Measurements from ENCODE around the gene LEFTY1. TPM values are rescaled to one million over a fixed set of nuclear protein-coding genes. Genes with fewer than 3 reads are reported as not detected.

LEFTY1 gene
- total RNA-seq, 1 experiment from 2014 or later: not detected

DNA sequence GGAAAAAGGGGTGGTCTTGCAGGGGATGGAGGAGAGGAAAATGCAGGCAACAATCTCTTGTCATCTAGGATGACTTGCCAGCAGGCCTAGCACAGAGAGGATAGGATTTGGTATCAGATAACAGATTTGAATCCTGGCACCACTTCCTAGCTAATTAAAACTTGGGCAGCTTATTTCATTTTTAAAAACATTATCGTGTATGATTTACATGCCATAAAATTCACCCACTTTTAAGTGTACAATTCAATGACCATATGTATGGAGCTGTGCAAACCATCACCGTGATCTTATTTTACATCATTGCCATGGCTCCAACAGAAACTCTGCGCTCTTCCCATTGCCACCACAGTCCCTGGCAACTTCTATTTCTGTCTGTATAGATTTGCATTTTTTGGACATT lies 28.2 kb upstream of the LEFTY1 start:
- Histone ChIP-seq H3K36me3 (ENCODE audit: low read depth, low read length) (peaks cover 15% of the 10 kb centered on the region; the same call in 1 of the 2 replicates), H2AFZ (ENCODE audit: low read length) (no peak overlapping the region), H3K27ac (ENCODE audit: low read length) (peak overlapping the region; percentile 25; the same call in 1 of the 2 replicates), H3K27me3 (ENCODE audit: low read length) (no peaks in the 10 kb centered on the region), H3K4me3 (ENCODE audit: low read length) (no peak overlapping the region), H3K9me3 (ENCODE audit: low read length) (no peaks in the 10 kb centered on the region), H3K4me1 (ENCODE audit: insufficient read depth, low read length) (peaks cover 28% of the 10 kb centered on the region), H3K9ac (ENCODE audit: low read length) (no peak overlapping the region), H3K79me2 (ENCODE audit: low read length) (peaks cover 12% of the 10 kb centered on the region; the same call in 1 of the 2 replicates), H4K20me1 (ENCODE audit: low read length) (peaks cover 3% of the 10 kb centered on the region; the same call in 1 of the 2 replicates), H3K4me2 (ENCODE audit: low read length) (no peak overlapping the region), H3K9me2 (replicated peaks; ENCODE audit: low read length) (no peaks in the 10 kb centered on the region), H3F3A (ENCODE audit: low read length, unreplicated experiment) (no peaks in the 10 kb centered on the region)
- no TSS peak for BruUV-seq (replicated peaks)
- no peak for DNase-seq
- TF ChIP-seq EZH2 (IDR thresholded peaks at IDR 0.05; ENCODE audit: low read length, unreplicated experiment) (no peak), EZH2phosphoT487 (IDR thresholded peaks at IDR 0.05; ENCODE audit: borderline replicate concordance, low read length) (no peak)
- TF ChIP-seq, protein P1, sequence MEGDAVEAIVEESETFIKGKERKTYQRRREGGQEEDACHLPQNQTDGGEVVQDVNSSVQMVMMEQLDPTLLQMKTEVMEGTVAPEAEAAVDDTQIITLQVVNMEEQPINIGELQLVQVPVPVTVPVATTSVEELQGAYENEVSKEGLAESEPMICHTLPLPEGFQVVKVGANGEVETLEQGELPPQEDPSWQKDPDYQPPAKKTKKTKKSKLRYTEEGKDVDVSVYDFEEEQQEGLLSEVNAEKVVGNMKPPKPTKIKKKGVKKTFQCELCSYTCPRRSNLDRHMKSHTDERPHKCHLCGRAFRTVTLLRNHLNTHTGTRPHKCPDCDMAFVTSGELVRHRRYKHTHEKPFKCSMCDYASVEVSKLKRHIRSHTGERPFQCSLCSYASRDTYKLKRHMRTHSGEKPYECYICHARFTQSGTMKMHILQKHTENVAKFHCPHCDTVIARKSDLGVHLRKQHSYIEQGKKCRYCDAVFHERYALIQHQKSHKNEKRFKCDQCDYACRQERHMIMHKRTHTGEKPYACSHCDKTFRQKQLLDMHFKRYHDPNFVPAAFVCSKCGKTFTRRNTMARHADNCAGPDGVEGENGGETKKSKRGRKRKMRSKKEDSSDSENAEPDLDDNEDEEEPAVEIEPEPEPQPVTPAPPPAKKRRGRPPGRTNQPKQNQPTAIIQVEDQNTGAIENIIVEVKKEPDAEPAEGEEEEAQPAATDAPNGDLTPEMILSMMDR (conservative IDR thresholded peaks at IDR 0.05; ENCODE audit: low read depth, low read length): no peak
- intact Hi-C loops (cut with micrococcal nuclease): no loop called here
- CTCF ChIA-PET: no interaction called here
- no peak for ATAC-seq
- POLR2A ChIA-PET (ENCODE audit: unreplicated experiment): no interaction called here

DNA sequence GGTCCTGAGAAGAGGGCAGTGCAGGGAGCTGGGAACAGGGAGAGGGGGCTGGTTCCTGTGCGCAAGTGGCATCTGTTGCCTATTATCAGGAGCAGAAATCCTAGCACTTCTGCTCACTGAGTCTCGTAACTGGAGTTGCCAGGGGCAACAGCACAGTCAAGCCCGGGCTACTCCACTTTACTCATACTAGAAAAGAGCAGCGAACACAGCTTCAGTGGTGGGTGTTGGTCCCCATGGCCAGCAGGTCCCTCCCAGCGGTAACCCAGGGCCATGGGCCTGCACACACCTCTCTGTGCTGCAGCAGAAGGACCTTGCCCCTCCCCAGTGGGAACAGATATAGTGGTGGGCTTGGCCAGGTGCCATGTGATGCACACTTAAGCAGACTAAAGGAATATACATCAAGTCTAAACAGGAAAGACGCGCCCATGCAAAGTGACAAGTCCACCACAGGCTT lies 26.6 kb upstream of the LEFTY1 start:
- Histone ChIP-seq H3K9me3 (ENCODE audit: low read length) (no peaks in the 10 kb centered on the region), H3K4me1 (ENCODE audit: insufficient read depth, low read length) (peaks cover 13% of the 10 kb centered on the region), H3F3A (ENCODE audit: low read length, unreplicated experiment) (no peaks in the 10 kb centered on the region), H3K9me2 (replicated peaks; ENCODE audit: low read length) (no peaks in the 10 kb centered on the region), H4K20me1 (ENCODE audit: low read length) (no peaks in the 10 kb centered on the region), H3K79me2 (ENCODE audit: low read length) (no peaks in the 10 kb centered on the region), H3K4me3 (ENCODE audit: low read length) (no peak overlapping the region), H3K9ac (ENCODE audit: low read length) (no peak overlapping the region), H3K27me3 (ENCODE audit: low read length) (no peaks in the 10 kb centered on the region), H3K4me2 (ENCODE audit: low read length) (no peak overlapping the region), H3K36me3 (ENCODE audit: low read depth, low read length) (peaks cover 11% of the 10 kb centered on the region; the same call in 1 of the 2 replicates), H2AFZ (ENCODE audit: low read length) (no peak overlapping the region), H3K27ac (ENCODE audit: low read length) (no peak overlapping the region)
- POLR2A ChIA-PET (ENCODE audit: unreplicated experiment): no interaction called here
- BruUV-seq (replicated peaks): no TSS peak
- intact Hi-C loops (cut with micrococcal nuclease): no loop called here
- DNase-seq (no peak), ATAC-seq (no peak)
- CTCF ChIA-PET: no interaction called here
- no peak for TF ChIP-seq EZH2 (IDR thresholded peaks at IDR 0.05; ENCODE audit: low read length, unreplicated experiment)
- TF ChIP-seq, protein P1 (conservative IDR thresholded peaks at IDR 0.05; ENCODE audit: low read depth, low read length): no peak
- TF ChIP-seq EZH2phosphoT487 (IDR thresholded peaks at IDR 0.05; ENCODE audit: borderline replicate concordance, low read length): no peak

DNA sequence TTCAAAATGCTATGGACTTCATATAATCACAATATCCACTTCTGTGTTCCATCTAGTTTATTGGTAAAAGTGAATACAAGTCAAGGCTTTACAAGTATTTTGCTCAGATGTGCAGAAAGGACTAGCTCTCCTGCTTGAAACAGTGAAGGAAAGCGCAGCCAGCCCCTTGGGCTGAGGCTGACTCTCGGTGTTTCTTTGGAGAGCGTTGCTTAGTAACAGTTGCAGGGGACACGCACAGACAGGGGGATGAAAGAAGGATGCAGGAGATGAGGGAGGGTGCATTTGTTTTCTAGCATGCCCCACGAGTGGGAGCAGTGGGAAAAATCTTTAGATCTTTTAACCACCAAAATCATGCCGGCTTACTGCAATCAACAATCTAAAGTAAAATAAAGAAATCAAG lies 26.0 kb upstream of the LEFTY1 start:
- Histone ChIP-seq H3K4me3 (ENCODE audit: low read length) (no peak overlapping the region), H3K27ac (ENCODE audit: low read length) (no peak overlapping the region), H3K9me3 (ENCODE audit: low read length) (no peaks in the 10 kb centered on the region), H3K4me1 (ENCODE audit: insufficient read depth, low read length) (peaks cover 7% of the 10 kb centered on the region), H3K36me3 (ENCODE audit: low read depth, low read length) (peaks cover 11% of the 10 kb centered on the region; the same call in 1 of the 2 replicates), H3K27me3 (ENCODE audit: low read length) (no peaks in the 10 kb centered on the region), H3K4me2 (ENCODE audit: low read length) (no peak overlapping the region), H3K9ac (ENCODE audit: low read length) (no peak overlapping the region), H4K20me1 (ENCODE audit: low read length) (no peaks in the 10 kb centered on the region), H3K79me2 (ENCODE audit: low read length) (no peaks in the 10 kb centered on the region), H3K9me2 (replicated peaks; ENCODE audit: low read length) (no peaks in the 10 kb centered on the region), H2AFZ (ENCODE audit: low read length) (no peak overlapping the region), H3F3A (ENCODE audit: low read length, unreplicated experiment) (no peaks in the 10 kb centered on the region)
- ChIA-PET CTCF (no interaction called here), POLR2A (ENCODE audit: unreplicated experiment) (no interaction called here)
- no peak for TF ChIP-seq EZH2 (IDR thresholded peaks at IDR 0.05; ENCODE audit: low read length, unreplicated experiment)
- TF ChIP-seq, protein P1 (conservative IDR thresholded peaks at IDR 0.05; ENCODE audit: low read depth, low read length): no peak
- TF ChIP-seq EZH2phosphoT487 (IDR thresholded peaks at IDR 0.05; ENCODE audit: borderline replicate concordance, low read length): no peak
- ATAC-seq (no peak), DNase-seq (no peak)
- BruUV-seq (replicated peaks): no TSS peak
- intact Hi-C loops (cut with micrococcal nuclease): no loop called here
